ENCODE data around the gene SIX3.

The SIX3 gene

GRCh38 chr2:44938287-44939105, 3.0 kb upstream of the SIX3 start:
- no peak for TF ChIP-seq CTCF (IDR thresholded peaks at IDR 0.05; ENCODE audit: low read depth, low read length, missing control alignments)
- H3K4me3 ChIP-seq (replicated peaks; ENCODE audit: low read depth, low read length), result no peak overlapping the region
- no peak for DNase-seq (ENCODE audit: extremely low read depth, low read depth)

- DNase-seq (ENCODE audit: extremely low read depth, low read depth), result no peak
- no peak for TF ChIP-seq CTCF (IDR thresholded peaks at IDR 0.05; ENCODE audit: low read depth, low read length, missing control alignments)
- H3K4me3 ChIP-seq (replicated peaks; ENCODE audit: low read depth, low read length), result no peak overlapping the region
Observed at GRCh38 chr2:44939106-44940048, 2.1 kb upstream of the SIX3 start.

- no peak overlapping the region for H3K4me3 ChIP-seq (replicated peaks; ENCODE audit: low read depth, low read length)
- no peak for DNase-seq (ENCODE audit: extremely low read depth, low read depth)
- TF ChIP-seq CTCF (IDR thresholded peaks at IDR 0.05; ENCODE audit: low read depth, low read length, missing control alignments), result no peak
Observed at GRCh38 chr2:44940049-44940494, 1.4 kb upstream of the SIX3 start.

GRCh38 chr2:44940732-44941464, 604 bp upstream of the SIX3 start:
- no peak for DNase-seq (ENCODE audit: extremely low read depth, low read depth)
- H3K4me3 ChIP-seq (replicated peaks; ENCODE audit: low read depth, low read length), result no peak overlapping the region
- no peak for TF ChIP-seq CTCF (IDR thresholded peaks at IDR 0.05; ENCODE audit: low read depth, low read length, missing control alignments)

- TF ChIP-seq CTCF (IDR thresholded peaks at IDR 0.05; ENCODE audit: low read depth, low read length, missing control alignments), result no peak
- no peak overlapping the region for H3K4me3 ChIP-seq (replicated peaks; ENCODE audit: low read depth, low read length)
- DNase-seq (ENCODE audit: extremely low read depth, low read depth), result no peak
Observed at GRCh38 chr2:44942304-44943030, 965 bp downstream of the SIX3 start.
